ENCODE measurements around the gene TMEM131.
"Not testable (repeated sequence)": the region's sequence is repeated elsewhere in the genome, so short reads cannot be mapped to it uniquely, and the experiment has no call there.

Gene TMEM131

DNA sequence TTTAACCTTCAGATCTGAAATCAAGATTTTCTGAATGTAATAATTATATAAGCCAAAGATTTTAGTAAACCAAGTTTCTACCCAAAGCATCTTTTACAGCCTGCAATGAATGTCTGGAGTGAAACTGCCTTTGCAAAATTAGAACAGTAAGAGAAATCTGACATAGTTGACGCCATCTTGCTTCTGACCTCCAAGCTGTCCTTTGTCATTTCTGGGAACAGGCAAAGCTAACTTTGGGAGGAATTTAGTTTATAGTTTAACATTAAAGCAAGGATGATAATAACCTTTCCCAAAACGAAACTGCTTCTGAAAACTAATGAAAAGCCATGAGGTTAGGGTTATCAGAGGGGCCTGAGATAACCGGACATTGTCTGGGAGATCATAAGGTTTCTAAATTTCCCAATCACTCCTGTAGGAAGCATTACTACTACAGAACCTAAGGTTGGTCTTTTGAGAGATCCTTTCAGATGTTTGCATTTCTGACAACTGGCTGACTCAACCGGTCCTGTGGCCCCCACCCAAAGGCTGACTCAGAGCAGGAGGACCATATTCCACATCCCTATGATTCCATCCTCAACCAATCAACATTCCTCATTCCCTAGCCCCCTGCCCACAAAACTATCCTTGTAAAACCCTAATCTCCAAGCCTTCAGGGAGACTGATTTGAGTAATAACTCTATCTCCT lies 124.5 kb downstream of the TMEM131 start:
- intact Hi-C loops (cut with DNase I), result no loop called here

GRCh38 chr2:97870396-97870843 lies 125.3 kb downstream of the TMEM131 start:
- intact Hi-C loops (cut with DNase I), result no loop called here
- DNase-seq, result no peak

More for the DNA sequence above, 124.5 kb downstream of the TMEM131 start:
- no peak for DNase-seq

DNA sequence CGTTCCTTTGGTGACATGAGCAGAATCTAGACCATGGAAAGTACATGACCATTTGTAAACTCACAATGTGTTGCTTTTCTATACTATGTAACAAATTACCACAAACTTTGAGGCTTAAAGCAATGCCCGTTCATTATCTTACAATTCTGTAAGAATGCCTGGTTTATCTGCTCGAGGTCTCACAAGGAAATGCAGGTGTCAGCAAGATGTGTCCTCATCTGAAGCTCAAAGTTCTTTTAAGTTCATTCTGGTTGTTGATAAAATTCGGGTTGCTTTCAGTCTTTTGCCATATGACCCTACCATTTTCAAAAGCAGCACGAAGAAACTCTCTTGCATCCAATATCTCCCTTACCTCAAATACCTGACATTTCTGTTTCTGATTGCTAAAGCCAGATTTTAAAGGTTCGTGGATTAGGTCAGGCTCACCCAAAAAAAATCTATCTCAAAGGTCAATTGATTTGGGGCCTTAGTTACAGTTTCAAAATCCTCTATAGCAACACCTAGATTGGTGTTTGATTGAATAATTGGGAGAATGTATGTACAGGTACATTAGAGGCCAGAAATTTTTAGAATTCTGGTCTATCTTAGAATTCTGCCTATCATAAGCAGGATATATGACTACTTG lies 125.9 kb downstream of the TMEM131 start:
- no peak for DNase-seq
- intact Hi-C loops (cut with DNase I), result no loop called here

GRCh38 chr2:97868986-97869721 lies 126.6 kb downstream of the TMEM131 start:
- intact Hi-C loops (cut with DNase I), result no loop called here
- peak in 3 of 10 donors; percentile 70 to 81 (median 80) for DNase-seq

GRCh38 chr2:97863829-97864228 lies 131.9 kb downstream of the TMEM131 start:
- intact Hi-C loops (cut with DNase I), result no loop called here
- no peak for DNase-seq

DNA sequence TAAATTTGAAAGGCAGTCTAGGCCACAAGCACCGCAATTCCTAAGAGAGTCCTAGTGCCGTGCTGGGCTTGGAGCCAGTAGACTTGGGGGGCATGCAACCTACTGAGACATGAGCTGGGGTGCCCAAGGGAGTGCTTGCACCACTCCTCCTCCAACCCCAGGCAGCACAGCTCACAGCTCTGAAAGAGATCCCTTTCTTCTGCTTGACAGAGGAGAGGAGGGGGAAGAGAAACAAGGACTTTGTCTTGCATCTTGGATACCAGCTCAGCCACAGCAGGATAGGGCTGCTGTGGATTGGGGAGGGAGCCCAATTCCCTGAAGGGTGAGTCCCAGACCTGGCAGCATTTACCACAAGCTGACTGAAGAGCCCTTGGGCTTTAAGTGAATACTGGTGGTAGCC lies 134.6 kb downstream of the TMEM131 start:
- intact Hi-C loops (cut with DNase I), result no loop called here

DNA sequence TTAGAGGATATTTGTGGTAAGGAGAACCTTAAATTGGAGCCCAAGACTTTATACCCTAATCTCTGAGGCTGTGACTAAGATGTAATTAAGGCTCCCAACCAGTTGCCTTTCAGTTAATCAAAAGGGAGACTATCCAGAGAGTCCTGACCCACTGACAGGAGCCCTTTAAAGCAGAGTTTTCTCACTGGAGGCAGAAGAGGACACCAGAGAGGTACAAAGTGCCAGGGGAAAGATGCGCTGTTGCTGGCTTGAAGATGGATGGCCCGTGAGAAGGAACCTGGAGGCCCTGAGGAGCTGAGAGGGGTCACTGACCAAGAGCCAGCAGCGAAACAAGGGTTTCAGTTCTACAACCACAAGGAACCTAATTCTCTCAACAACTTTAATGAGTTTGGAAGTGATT lies 137.3 kb downstream of the TMEM131 start:
- intact Hi-C loops (cut with DNase I), result no loop called here
- no peak for DNase-seq

More for the DNA sequence above, 134.6 kb downstream of the TMEM131 start:
- DNase-seq, result no peak

DNA sequence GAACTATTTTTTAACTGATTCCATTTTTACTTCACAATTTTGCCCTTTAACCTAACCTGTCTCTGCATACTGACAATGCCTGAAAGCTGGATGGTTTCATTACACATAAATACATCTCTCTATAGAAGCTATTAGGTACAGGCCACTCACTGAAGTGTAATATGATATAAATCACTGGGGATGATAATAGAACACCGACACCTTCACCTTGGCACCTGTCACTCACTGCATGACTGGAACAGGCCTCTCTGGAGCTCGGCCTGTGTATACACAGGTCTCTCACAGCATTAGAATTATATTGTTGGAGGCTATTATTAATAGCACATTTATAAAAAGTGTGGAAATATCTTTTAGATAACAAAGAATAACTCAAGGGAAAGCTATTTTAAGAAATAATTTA lies 138.2 kb downstream of the TMEM131 start:
- DNase-seq, result no peak

DNA sequence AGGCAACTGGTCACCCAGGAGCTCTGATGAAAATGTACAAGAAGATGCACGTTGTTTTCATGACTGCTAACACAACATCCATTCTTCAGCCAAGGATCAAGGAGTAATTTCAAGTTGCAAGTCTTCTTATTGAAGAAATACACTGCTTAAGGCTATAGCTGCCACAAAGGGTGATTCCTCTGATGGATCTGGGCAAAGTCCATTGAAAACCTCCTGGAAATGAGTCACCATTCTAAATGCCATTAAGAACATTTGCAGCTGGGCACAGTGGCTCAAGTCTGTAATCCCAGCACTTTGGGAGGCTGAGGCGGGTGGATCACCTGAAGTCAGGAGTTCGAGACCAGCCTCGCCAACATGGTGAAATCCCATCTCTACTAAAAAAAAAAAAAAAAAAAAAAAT lies 142.7 kb downstream of the TMEM131 start:
- DNase-seq; intact Hi-C loops (cut with DNase I): not testable (repeated sequence)

More for the DNA sequence above, 138.2 kb downstream of the TMEM131 start:
- intact Hi-C loops (cut with DNase I), result no loop called here

GRCh38 chr2:97851172-97851571 lies 144.6 kb downstream of the TMEM131 start:
- intact Hi-C loops (cut with DNase I), result no loop called here
- DNase-seq, result no peak

DNA sequence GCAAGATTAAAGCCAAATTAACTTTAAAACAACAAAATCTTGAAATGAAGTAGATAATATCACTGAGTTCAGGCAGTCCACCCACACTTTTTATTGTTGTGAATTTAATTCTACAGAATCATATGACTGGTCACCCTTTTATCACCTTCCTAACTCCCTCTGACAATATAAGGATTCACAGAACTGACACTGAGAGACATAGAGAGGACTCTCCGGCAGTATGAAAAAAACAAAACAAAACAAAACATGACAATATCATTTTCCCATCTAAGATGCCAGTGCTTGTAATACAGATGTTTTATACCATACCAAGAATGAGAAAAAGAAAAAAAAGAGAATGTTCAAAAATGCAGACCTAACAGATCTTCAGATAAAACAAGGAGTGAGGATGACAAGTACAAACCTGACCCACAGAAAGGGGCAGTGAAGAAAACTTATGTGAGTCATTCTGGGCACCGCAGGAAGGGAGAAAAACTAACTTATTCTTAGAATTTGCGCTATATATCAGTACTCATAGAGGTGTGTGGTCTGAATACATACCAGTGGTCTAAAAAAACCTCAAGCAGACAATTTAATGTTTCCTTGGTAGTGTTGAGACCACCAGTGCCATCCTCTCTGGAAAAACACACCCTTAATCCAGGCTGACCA lies 145.7 kb downstream of the TMEM131 start:
- intact Hi-C loops (cut with DNase I), result no loop called here
- DNase-seq, result no peak

GRCh38 chr2:97848306-97848705 lies 147.4 kb downstream of the TMEM131 start:
- intact Hi-C loops (cut with DNase I), result no loop called here
- DNase-seq, result no peak

GRCh38 chr2:97846716-97847115 lies 149.0 kb downstream of the TMEM131 start:
- intact Hi-C loops (cut with DNase I); DNase-seq: not testable (repeated sequence)

DNA sequence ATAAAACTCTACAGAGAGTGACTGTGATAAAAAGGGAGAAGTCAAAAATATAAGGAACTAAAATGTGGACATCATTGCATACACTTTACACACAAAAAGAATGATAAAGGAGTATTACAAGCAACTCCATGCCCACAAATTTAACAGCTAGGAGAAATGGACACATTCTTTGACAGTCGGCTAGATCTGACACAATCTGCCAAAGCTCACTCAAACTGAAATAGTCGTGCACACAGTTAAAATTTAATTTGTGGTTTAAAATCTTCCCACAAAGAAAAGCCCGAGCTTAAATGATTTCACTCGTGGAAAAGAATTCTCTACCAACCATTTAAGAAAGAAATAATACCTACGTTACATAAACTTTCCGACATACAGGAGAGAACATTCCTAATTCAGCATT lies 149.9 kb downstream of the TMEM131 start:
- DNase-seq, result no peak
- intact Hi-C loops (cut with DNase I), result no loop called here

- DNase-seq, result no peak
- intact Hi-C loops (cut with DNase I), result no loop called here
Observed at GRCh38 chr2:97845133-97845532, 150.6 kb downstream of the TMEM131 start.

- intact Hi-C loops (cut with DNase I), result no loop called here
- no peak for DNase-seq
Observed at GRCh38 chr2:97844311-97844859, 151.4 kb downstream of the TMEM131 start.

DNA sequence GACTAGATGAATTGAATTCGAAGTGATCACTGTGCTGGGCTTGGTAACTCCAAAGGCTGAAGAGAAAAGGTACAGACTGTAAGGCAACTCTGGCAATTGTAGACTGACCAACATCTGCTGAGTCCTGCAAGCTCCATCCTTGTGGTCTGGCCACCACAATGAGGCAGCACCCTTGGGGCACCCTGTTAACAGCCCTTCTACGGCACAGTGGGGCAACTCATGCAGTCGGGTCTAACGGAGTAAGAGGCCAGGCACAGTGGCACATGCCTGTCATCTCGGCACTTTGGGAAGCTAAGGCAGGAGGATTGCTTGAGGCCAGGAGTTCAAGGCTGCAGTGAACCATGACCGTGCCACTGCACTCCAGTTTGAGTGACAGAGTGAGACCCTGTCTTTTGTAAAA lies 155.6 kb downstream of the TMEM131 start:
- no peak for DNase-seq
- intact Hi-C loops (cut with DNase I), result no loop called here

DNA sequence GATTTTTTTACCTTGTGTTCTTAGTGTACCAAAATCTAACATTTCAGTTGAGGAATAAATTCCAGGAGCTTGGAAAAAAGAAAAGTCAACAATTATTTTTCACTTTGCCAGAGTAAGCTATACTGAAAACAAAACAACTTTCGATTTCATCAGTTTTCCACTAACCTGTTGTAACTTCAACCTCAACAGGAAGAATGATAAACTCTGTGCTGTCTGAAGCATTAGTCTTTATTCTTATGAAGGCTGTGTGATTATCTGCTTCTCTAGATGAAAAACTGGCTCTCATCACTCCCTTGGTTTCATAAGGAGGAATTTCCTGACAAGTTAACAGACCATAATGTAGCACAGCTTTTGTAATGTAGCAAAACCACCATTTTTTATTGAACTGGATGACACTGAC lies 161.1 kb downstream of the TMEM131 start:
- intact Hi-C loops (cut with DNase I), result no loop called here

GRCh38 chr2:97831121-97831520 lies 164.6 kb downstream of the TMEM131 start:
- intact Hi-C loops (cut with DNase I), result no loop called here

More for the DNA sequence above, 161.1 kb downstream of the TMEM131 start:
- DNase-seq, result no peak

DNA sequence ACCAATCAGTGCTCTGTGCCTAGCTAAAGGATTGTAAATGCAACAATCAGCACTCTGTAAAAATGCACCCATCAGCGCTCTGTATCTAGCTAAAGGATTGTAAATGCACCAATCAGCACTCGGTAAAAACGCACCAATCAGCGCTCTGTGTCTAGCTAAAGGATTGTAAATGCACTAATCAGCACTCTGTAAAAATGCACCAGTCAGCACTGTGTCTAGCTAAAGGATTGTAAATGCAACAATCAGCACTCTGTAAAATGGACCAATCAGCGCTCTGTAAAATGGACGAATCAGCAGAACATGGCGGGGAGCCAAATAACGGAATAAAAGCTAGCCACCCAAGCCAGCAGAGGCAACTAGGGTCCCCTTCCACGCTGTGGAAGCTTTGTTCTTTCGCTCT lies 166.5 kb downstream of the TMEM131 start:
- DNase-seq; intact Hi-C loops (cut with DNase I): not testable (repeated sequence)

More at GRCh38 chr2:97831121-97831520, 164.6 kb downstream of the TMEM131 start:
- no peak for DNase-seq

GRCh38 chr2:97827013-97827412 lies 168.7 kb downstream of the TMEM131 start:
- intact Hi-C loops (cut with DNase I); DNase-seq: not testable (repeated sequence)
